Liver (tissue), 9 donors: ENCODE data around the gene CMTM1. TPM values are rescaled to one million over a fixed set of nuclear protein-coding genes. Genes with fewer than 3 reads are reported as not detected.
A peak's percentile ranks its signal among the peaks of the same experiment; 100 is the strongest.

ENCODE experiments used
- DNase-seq: peaks from one replicate; pipeline ENCODE4 v3.0.0-alpha.2; 2017; ENCODE audit warnings: low spot score
- H3K27ac ChIP-seq, 2 donors: one replicate each; pipeline ENCODE4 v1.7.0; 2013; ENCODE audit warnings: inconsistent platforms in 2 of 2, low read length in 2 of 2, control low read depth in 1 of 2, low read depth in 1 of 2, mild to moderate bottlenecking in 1 of 2
- H3K27me3 ChIP-seq, 4 donors: one replicate each; pipeline versions ENCODE4 v1.6.1 to v1.7.0; 2013; ENCODE audit warnings: low read length in 3 of 4, inconsistent platforms in 1 of 4, mild to moderate bottlenecking in 1 of 4, moderate library complexity in 1 of 4; ENCODE audit not compliant: control insufficient read depth in 4 of 4, insufficient read depth in 4 of 4
- H3K36me3 ChIP-seq, 4 donors: one replicate each; pipeline versions ENCODE4 v1.6.1 to v1.7.0; 2013; ENCODE audit warnings: low read length in 3 of 4, mild to moderate bottlenecking in 3 of 4, low read depth in 1 of 4, moderate library complexity in 1 of 4; ENCODE audit not compliant: control insufficient read depth in 4 of 4, insufficient read depth in 3 of 4
- H3K4me1 ChIP-seq, 4 donors: one replicate each; pipeline versions ENCODE4 v1.6.1 to v1.7.0; 2013; ENCODE audit warnings: low read length in 3 of 4, mild to moderate bottlenecking in 3 of 4, moderate library complexity in 1 of 4; ENCODE audit not compliant: control insufficient read depth in 4 of 4, insufficient read depth in 4 of 4
- H3K4me3 ChIP-seq, 3 donors: one replicate each; pipeline versions ENCODE4 v1.6.1 to v1.7.0; 2013; ENCODE audit warnings: low read length in 3 of 3, control low read depth in 1 of 3, low read depth in 1 of 3, mild to moderate bottlenecking in 1 of 3
- H3K9ac ChIP-seq, 2 donors: one replicate each; pipeline ENCODE4 v1.7.0; 2013; ENCODE audit warnings: low read length in 2 of 2, mild to moderate bottlenecking in 2 of 2, moderate library complexity in 2 of 2, control low read depth in 1 of 2, low read depth in 1 of 2
- H3K9me3 ChIP-seq, 4 donors: one replicate each; pipeline versions ENCODE4 v1.6.1 to v1.7.0; 2013; ENCODE audit warnings: low read length in 3 of 4; ENCODE audit not compliant: control insufficient read depth in 4 of 4
- CTCF ChIP-seq: fragments of 150-350 bp; IDR thresholded peaks from 2 replicates; pipeline ENCODE4 v1.5.1; 2017; ENCODE audit warnings: improper control_type of control experiment, low read depth, low read length; ENCODE audit not compliant: missing input control
- FOXA1 ChIP-seq: IDR thresholded peaks from 2 replicates; pipeline ENCODE4 v1.6.1; 2016; ENCODE audit warnings: antibody characterized with exemption
- FOXA2 ChIP-seq: IDR thresholded peaks from 2 replicates; pipeline ENCODE4 v1.6.1; 2016; ENCODE audit warnings: antibody characterized with exemption
- GABPA ChIP-seq, 2 donors: IDR thresholded peaks in 1 of 2; conservative IDR thresholded peaks in 1 of 2; 2 replicates each; pipeline ENCODE4 v1.6.1; 2016; ENCODE audit warnings: antibody characterized with exemption in 2 of 2, mild to moderate bottlenecking in 1 of 2, moderate library complexity in 1 of 2
- HNF4A ChIP-seq, 2 donors: conservative IDR thresholded peaks; 2 replicates each; pipeline ENCODE4 v1.6.1; 2016; ENCODE audit warnings: antibody characterized with exemption in 2 of 2, mild to moderate bottlenecking in 2 of 2
- HNF4G ChIP-seq: IDR thresholded peaks from 2 replicates; pipeline ENCODE4 v1.6.1; 2016; ENCODE audit warnings: antibody characterized with exemption
- JUND ChIP-seq, 2 donors: IDR thresholded peaks; 2 replicates each; pipeline ENCODE4 v1.6.1; 2016; ENCODE audit warnings: antibody characterized with exemption in 2 of 2
- MAX ChIP-seq: IDR thresholded peaks from 2 replicates; pipeline ENCODE4 v1.6.1; 2016; ENCODE audit warnings: antibody characterized with exemption
- NR2F2 ChIP-seq: IDR thresholded peaks from 2 replicates; pipeline ENCODE4 v1.6.1; 2016; ENCODE audit warnings: antibody characterized with exemption
- RAD21 ChIP-seq, 2 donors: IDR thresholded peaks; 2 replicates each; pipeline ENCODE4 v1.6.1; 2016; ENCODE audit warnings: antibody characterized with exemption in 2 of 2, mild to moderate bottlenecking in 2 of 2
- REST ChIP-seq: IDR thresholded peaks from 2 replicates; pipeline ENCODE4 v1.6.1; 2016; ENCODE audit warnings: antibody characterized with exemption, mild to moderate bottlenecking
- RXRA ChIP-seq, 2 donors: IDR thresholded peaks; 2 replicates each; pipeline ENCODE4 v1.6.1; 2017 to 2018; ENCODE audit warnings: antibody characterized with exemption in 2 of 2, mild to moderate bottlenecking in 1 of 2
- SP1 ChIP-seq: IDR thresholded peaks from 2 replicates; pipeline ENCODE4 v1.6.1; 2018; ENCODE audit warnings: antibody characterized with exemption, mild to moderate bottlenecking
- YY1 ChIP-seq: IDR thresholded peaks from 2 replicates; pipeline ENCODE4 v1.6.1; 2016; ENCODE audit warnings: antibody characterized with exemption, mild to moderate bottlenecking
- WGBS: extraction: QIAGEN DNeasy Blood & Tissue Kit; methylation state at CpG from one replicate; pipeline ENCODE4 v1.1.7; 2013; 5-methylcytosine and 5-hydroxymethylcytosine counted together
- polyA plus RNA-seq, 2 donors: library from polyadenylated mRNA; stranded (reverse) in 1 of 2; unstranded in 1 of 2; fragments of 200-250 nt in 1 of 2; fragments of >200 nt in 1 of 2; fragmentation: Nextera tagmentation in 1 of 2; extraction: Ambion mirVana in 1 of 2; gene quantifications; one replicate each; pipeline versions ENCODE4 v1.2.1 to v1.2.3, GENCODE V29; 2013 to 2015
- total RNA-seq, 2 donors: library from RNA; depleted of rRNA; stranded (reverse); fragments of >200 nt; gene quantifications; one replicate each; pipeline ENCODE4 v1.2.3, GENCODE V29; 2014
- TF ChIP-seq, protein P1 (sequence below): IDR thresholded peaks from 2 replicates; pipeline ENCODE4 v1.6.1; 2016; ENCODE audit warnings: antibody characterized with exemption
- TF ChIP-seq, protein P2 (sequence below): IDR thresholded peaks from 2 replicates; pipeline ENCODE4 v1.6.1; 2016; ENCODE audit warnings: antibody characterized with exemption
- donor health status: healthy.
- donor health status: healthy.
- donor health status: healthy.
- donor health status: healthy.
- donor health status: healthy.

CMTM1 gene
- total and polyA plus RNA-seq, 4 donors = 0.32 to 0.84 (median 0.49) TPM

DNA sequence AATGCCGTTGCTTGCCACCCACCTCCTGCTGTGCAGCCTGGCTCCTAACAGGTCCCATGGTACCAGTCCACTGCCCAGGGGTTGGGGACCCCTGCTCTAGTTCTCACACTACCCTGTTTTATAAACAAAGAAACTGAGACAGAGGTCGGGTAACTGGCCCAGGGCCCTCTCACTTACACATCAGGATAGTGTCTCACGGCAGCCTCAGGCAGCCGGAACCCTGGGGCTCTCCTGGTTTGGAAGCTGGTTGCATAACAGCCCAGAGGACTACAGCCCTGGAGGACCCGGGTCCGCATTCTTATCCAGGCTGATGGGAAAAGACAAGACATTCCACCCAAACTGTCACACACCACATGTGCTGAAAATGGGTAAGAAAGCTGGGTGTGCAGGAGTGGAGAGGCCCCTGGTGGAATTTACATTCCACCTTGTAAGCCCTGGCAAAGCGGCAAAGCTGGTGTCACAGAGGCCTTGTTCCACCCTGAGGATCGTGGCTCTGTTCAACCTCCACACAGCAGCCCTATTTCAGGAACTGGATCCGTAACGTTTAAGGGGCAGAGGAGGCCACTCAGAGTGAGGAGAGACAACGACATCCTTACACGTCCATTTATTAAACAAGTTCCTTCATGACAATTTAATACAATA, 48.0 kb downstream of the CMTM1 start:
- Histone ChIP-seq H3K9ac (no peak overlapping the region), H3K4me3 (no peak overlapping the region), H3K9me3 (no peaks in the 10 kb centered on the region), H3K27ac (no peak overlapping the region), H3K27me3 (no peaks in the 10 kb centered on the region), H3K4me1 (peaks cover 4 to 30% (median 18%) of the 10 kb centered on the region in 4 donors), H3K36me3 (peaks cover 0 to 7% (median 0%) of the 10 kb centered on the region in 4 donors)
- 95% methylated on average over 12 of the region's 12 CpGs for whole genome bisulfite sequencing
- no peak for DNase-seq
- TF ChIP-seq GABPA (IDR thresholded peaks at IDR 0.05 in 1 of 2, conservative IDR thresholded peaks at IDR 0.05 in 1 of 2) = no peak
- no peak for TF ChIP-seq HNF4A (conservative IDR thresholded peaks at IDR 0.05)
- TF ChIP-seq, protein P1, sequence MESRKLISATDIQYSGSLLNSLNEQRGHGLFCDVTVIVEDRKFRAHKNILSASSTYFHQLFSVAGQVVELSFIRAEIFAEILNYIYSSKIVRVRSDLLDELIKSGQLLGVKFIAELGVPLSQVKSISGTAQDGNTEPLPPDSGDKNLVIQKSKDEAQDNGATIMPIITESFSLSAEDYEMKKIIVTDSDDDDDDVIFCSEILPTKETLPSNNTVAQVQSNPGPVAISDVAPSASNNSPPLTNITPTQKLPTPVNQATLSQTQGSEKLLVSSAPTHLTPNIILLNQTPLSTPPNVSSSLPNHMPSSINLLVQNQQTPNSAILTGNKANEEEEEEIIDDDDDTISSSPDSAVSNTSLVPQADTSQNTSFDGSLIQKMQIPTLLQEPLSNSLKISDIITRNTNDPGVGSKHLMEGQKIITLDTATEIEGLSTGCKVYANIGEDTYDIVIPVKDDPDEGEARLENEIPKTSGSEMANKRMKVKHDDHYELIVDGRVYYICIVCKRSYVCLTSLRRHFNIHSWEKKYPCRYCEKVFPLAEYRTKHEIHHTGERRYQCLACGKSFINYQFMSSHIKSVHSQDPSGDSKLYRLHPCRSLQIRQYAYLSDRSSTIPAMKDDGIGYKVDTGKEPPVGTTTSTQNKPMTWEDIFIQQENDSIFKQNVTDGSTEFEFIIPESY = no peak
- TF ChIP-seq FOXA1 = no peak
- TF ChIP-seq RAD21 (IDR thresholded peaks at IDR 0.05) = no peak
- TF ChIP-seq CTCF = no peak
- TF ChIP-seq, protein P2, sequence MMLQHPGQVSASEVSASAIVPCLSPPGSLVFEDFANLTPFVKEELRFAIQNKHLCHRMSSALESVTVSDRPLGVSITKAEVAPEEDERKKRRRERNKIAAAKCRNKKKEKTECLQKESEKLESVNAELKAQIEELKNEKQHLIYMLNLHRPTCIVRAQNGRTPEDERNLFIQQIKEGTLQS = no peak
- TF ChIP-seq FOXA2 = no peak
- no peak for TF ChIP-seq MAX
- TF ChIP-seq JUND (IDR thresholded peaks at IDR 0.05) = no peak
- TF ChIP-seq NR2F2 = no peak
- TF ChIP-seq HNF4G = no peak
- no peak for TF ChIP-seq REST
- no peak for TF ChIP-seq RXRA (IDR thresholded peaks at IDR 0.05)
- TF ChIP-seq YY1 = no peak

DNA sequence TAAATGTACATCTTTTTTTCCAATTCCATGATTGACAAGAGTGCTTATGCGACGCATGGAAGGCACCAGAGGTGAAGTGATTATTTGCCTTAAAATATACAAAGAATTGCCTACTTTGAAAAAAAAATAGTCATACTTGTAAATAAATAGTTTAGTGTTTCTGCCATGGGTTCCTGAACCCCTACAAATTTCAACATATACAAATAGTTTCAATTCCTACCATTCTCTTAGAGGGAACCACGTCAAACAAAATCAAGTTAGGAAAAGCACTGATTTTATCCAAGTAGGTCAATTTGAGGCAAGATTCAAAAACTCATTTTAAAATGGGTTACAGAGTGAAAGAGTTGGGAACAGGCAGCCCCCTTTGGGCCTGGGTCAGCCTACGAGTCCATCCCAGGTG, 49.9 kb downstream of the CMTM1 start:
- Histone ChIP-seq H3K9ac (no peak overlapping the region), H3K27me3 (no peaks in the 10 kb centered on the region), H3K36me3 (peaks cover 0 to 3% (median 0%) of the 10 kb centered on the region in 4 donors), H3K27ac (peak overlapping the region; percentile 9 to 59), H3K4me1 (peaks cover 4 to 31% (median 19%) of the 10 kb centered on the region in 4 donors), H3K4me3 (no peak overlapping the region), H3K9me3 (no peaks in the 10 kb centered on the region)
- TF ChIP-seq NR2F2 (no peak), FOXA2 (no peak), REST (no peak), SP1 (no peak), YY1 (no peak)
- no peak for DNase-seq
- WGBS = 80% methylated on average over 4 of the region's 4 CpGs
